GM21723 (cell line): Measurements from ENCODE around the gene RAB26.
"Not testable (repeated sequence)": the region's sequence is repeated elsewhere in the genome, so short reads cannot be mapped to it uniquely, and the experiment has no call there.

Source experiments
- ATAC-seq: cut with Tn5 transposase; IDR thresholded peaks from one replicate; pipeline ENCODE4 v1.9.1; 2021; ENCODE audit warnings: mild to moderate bottlenecking, moderate library complexity; ENCODE audit not compliant: unreplicated experiment

The RAB26 gene

DNA sequence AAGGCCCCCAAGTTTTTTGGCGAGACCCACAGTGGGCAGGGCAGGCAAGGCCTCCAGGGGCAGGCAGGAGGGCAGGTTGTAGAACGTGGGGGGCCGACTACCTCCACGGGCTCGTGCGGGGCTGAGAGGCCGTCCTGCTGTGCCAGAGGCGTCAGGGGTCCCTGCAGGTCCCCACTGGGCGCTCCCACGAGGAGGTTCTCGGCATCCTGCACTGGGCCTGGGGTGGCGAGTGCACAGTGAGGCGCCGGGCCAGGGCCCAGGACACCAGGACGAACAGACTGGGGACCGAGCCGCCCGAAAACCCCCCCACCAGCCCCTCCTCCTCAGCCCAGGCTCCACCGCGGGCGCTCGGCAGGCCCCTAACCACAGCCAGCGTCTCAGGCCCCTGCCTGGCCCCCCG is 32.0 kb upstream of the RAB26 start:
- ATAC-seq, result not testable (repeated sequence)

DNA sequence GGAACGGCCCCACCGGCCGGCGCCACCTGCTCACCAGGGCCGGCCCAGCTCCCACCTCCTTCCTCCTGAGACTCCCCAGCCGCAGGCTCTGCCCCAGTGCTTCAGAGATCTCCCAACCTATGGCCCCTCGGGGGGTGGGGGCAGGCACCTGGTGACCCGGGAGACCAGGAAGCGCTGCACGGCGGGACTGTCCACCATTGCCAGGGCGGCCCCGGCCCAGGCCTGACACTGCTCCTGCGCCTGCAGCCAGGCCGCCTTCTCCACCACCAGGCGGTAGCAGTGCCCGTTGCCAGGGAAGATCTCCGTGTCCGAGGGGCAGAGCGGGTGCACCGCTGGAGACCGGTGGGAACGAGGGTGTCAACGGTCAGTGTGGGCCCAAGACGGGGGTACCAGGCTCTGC is 31.1 kb upstream of the RAB26 start:
- ATAC-seq, result not testable (repeated sequence)

DNA sequence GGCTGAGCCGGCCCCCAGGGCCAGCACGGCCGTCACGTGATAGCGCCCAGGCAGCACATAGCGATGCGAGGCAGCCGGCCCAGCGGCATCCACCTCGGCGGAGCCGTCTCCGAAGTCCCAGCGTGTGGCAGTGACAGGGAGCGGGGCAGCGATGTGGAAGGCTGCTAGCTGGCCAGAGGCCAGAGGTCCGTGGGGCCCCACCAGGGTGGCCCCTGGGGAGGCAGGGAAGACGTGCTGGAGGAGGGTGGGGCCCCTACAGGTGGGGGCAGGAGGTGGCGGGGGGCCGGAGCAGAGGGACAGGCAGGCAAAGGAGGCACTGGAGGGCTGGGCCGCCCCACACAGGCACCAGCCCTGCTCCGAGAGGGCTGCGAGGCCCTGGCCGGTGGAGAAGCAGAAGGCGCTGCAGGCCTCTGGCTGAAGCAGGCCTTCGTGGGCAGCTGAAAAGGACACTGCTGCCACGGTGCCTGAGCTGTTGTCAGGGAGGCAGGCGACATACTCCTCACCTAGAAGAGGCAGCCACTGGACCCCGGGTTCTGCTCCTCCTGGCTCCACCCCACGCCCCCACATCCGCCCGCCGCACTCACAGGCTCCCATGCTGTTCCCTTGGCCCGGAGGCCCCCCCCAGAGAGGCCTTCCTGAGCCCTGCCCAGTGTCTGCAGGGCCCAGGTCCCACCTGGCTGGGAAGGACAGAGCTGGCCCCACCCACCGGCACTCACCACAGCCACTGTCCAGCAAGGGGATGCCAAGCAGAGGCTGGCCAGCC is 30.3 kb upstream of the RAB26 start:
- not testable (repeated sequence) for ATAC-seq

DNA sequence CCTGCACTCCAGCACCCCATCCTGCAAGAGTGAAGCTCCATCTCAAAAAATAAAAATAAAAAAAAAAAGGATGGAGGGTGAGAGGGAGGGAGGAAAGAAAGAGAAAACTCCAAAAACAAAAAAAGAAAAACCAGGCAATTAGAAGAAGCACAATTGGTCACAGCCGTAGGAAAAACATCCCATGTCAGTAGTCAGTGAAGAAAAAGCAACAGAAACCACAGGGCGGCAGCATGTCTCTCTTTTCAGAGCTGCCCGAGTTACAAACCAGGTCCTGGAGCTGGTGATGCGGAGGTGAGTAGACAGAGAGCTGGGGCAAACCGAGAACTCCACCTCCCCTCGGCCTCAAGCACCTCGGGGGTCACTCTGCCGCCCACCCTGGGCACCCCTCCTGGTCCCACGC is 27.1 kb upstream of the RAB26 start:
- ATAC-seq, result not testable (repeated sequence)

DNA sequence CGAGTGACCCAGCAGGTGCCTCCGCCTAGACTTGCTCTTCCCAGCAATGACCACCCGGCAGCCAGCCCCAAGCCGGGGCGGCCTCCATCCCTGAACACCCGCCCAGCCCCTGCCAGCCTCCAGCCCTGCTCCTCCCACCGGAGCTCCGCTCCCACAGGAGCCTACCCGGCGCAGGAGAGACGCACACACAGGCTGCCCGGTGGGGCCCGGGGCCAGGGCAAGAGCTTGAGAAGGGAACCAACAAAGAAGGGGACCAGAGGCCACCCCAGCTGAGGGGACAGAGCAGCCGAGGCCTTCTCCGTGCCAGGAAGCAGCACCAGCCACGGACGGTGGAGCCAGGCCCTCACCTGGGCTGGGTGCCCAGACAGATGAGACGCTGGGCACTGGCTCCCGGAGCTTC is 26.6 kb upstream of the RAB26 start:
- no peak for ATAC-seq

DNA sequence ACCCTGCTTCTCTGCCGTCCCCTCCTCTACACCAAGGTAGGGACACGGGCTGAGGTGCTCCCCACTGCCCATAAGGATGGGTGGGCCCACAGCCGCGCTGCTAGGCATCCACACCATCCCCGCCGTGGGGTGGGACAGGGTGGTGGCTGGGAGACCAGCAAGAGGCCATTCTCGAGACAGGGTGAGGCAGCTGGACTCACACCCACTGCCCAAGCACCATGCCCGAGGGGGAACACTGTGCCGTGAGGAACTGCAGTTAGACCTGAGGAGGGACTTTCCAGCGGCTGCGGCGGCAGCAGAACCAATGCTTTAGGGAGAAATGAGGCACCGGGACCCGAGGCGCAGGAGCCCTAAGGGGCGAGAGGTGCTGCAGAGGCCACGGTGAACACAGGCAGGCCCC is 26.0 kb upstream of the RAB26 start:
- no peak for ATAC-seq

DNA sequence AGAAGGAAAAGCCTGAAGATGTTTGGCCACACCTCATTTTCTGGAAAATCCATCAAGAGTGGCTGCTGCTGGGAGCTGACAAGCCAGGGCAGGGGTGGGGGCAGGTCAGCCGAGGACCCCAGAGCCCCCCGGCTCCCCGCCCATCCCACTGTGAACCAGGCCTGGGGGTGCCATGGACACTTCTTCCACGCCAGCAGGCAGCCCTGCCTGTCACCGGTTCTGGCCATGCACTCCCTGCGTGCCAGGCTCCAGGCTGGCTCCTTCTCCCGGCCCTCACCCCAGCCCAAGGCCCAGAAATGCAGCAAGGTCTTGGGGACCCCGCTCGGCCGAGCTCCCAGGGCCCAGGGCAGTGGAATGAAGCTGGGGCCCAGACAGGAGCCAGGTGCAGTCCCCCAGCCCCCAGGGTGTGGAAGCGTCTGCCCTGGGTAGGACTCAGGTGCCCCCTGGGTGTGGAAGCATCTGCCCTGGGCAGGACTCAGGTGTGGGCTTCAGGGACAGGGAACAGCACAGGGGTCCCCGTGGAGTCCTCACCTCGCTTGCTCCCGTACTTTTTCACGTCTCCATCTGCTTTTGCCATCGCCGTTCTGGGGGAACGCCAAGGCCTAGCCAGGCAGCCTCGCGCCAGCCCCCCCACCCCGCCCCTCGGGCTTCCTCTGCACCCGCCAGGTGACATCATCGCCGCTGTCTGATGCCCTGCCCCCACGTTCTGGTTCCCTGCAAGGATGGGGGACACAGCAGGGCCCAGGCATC is 25.3 kb upstream of the RAB26 start:
- not testable (repeated sequence) for ATAC-seq

DNA sequence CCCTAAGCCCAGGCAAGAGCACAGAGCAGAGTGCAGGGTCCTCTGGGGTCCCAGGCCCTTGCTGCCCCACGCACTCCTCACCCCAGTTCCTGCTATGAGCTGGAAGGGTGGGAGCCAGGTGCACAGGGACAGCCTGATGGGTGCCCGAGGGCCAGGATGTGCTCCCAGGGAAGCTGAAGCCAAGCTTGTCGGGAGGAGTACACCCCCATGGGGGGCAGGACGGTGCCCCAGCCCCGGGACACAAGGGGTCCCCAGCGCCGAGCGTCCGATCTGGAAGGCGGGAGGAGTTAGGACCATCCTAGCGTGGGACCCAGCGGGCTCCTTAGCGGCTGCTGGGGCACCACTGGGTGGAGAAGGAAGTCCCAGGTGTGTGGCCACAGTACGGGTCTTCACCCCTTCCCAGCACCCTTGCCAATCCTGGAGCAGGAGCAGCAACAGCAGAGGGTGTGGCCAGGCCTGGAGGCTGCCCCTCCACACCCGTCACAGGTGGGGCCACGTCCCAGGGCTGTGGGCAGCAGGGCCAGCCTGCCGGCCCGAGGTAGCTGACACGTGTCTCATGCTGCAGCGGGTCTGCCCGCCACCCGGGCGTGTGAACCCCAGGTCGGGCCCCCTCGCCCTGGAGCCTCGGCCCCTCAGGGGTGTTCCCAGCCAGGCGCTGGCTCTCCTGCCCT is 24.6 kb upstream of the RAB26 start:
- ATAC-seq, result not testable (repeated sequence)

DNA sequence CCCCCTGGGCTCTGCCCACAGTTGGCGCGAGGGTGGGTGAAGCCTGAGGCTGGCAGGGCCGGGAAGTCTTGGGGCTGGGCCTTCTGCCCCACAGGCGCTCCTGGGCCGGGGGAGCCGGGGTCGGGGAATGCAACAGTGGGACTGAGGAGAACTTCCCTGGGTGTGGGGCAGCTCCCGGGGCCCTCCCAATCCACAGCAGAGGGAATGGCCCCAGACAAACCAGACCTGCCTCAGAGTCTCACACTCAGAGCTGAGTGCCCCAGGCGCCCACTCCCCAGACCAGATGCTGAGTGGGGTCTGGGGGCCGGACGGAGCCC is 24.1 kb upstream of the RAB26 start:
- ATAC-seq, result not testable (repeated sequence)

DNA sequence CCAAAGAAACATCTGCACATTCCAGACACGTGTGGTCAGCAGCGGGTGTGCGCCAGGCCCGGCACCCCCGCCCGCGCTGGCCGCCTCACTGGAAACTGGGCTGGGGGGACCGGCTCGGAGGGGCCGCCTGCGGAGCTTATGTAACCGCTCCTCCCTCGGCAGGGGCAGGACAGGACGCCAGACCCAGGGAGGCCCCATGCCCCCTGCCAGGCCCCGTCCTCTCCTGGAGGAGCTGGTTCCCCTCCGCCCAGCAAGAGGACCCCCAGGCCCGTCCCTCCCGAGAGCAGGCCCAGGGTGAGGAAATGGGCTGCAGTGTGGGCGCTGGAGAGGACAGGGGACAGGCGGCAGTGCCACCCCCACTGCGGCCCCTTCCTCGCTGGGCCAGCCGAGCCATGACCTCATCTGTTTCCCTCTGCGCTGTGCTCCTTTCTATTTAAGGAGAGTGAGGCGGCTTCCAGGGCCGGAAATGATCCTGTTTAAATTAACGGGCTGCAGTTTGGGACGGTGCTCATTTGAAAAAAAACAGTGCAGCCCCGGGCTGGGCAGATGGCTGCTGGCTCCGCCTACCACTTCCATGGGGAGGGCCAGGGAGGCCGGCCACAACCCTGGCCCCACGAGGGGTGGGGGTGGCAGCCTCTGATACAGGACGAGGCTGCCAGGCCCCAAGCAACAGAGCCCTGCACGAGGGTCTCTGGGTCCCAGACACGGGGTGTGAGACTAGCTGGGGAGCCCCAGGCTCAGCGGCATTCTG is 23.6 kb upstream of the RAB26 start:
- not testable (repeated sequence) for ATAC-seq

DNA sequence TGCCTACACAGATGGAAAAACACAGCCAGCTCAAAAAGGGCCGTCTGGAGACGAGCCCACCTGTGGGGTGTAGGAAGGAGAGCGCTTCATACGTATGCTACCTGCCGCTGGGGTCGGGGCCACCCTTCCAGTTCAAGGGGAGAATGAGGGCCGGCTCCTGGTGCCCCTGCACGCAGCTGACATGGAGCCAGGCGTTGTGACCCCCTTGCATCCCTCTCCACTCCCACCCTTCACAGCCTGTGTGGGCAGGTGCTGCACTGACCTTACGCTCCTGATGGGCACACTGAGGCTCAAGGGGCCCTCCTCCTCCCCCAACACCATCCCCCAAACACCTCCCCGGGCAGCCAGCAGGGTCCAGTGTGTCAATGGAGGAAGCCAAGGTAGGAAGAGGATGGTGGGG is 22.8 kb upstream of the RAB26 start:
- not testable (repeated sequence) for ATAC-seq

DNA sequence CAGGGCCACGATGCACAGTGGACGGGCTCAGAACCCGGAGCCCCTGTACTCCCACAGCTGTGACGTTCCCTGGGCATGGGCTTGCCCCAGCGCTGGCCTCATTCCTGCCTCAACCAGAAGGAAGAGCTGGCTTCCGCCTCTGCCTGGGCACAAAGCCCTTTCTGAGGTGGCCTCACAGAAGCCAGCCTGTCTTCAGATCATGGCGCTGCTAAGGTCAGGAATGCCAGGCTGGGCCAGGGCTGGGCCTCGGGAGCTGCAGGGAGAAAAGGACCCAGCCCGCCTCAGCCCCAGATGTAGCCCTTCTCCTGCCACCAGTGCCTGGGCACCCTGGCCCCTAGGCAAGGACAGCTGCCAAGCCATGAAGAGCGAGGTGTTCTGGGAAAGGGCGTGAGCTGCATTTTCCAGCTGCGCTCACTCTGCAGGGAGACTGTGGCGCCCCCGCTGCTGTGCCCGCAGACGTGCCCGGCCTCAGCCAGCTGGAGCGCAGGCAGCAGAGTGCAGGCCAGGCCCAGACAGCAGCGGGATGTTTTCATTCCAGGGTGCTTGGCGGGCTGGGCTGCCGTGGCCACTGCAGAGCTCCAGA is 22.2 kb upstream of the RAB26 start:
- ATAC-seq, result not testable (repeated sequence)

DNA sequence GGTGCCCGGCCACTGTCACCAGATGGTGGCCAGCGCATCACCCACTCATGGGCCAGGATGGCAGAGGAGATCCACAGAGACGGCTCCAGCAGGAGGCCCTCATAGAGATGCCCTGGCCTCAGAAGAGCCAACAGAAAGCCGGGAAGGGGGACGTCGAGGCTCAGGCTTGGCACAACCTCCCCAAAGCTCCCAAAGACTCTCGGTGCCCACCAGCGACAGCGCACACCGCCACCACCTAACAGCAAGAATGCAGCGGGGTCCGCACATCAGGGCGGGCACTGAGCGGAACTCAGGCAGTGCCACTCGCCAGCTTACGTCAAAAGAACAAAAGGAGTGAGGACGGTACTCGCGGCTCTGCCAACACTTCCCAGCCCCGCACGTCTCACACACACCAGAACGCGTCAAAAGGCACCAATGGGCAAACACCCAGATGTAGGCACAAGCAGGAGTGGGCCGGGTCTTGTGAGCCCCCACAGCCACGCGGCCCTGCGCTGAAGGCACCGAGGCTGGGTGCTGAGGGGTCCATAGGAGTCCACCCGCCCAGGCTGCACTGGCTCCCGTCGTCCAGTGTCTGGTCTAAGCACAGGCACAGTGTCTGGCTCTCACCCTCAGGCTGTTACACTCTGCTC is 21.4 kb upstream of the RAB26 start:
- not testable (repeated sequence) for ATAC-seq

DNA sequence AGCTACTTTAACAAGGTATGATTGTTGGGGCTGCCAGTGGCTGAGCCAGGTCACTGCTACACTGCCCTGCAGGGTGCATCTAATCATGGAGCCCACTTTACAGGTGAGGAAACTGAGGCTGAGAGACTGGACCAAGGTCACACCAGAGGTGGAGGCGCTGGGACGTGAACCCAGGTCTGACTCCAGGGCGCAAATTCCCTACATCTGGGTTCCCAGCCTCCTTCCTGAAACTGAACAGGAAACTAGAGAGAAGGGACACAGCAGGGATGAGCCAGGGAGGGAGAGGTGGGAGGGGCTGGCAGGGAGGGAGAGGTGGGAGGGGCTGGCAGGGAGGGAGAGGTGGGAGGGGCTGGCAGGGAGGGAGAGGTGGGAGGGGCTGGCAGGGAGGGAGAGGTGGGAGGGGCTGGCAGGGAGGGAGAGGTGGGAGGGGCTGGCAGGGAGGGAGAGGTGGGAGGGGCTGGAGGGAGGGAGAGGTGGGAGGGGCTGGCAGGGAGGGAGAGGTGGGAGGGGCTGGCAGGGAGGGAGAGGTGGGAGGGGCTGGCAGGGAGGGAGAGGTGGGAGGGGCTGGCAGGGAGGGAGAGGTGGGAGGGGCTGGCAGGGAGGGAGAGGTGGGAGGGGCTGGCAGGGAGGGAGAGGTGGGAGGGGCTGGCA is 20.7 kb upstream of the RAB26 start:
- ATAC-seq, result not testable (repeated sequence)

DNA sequence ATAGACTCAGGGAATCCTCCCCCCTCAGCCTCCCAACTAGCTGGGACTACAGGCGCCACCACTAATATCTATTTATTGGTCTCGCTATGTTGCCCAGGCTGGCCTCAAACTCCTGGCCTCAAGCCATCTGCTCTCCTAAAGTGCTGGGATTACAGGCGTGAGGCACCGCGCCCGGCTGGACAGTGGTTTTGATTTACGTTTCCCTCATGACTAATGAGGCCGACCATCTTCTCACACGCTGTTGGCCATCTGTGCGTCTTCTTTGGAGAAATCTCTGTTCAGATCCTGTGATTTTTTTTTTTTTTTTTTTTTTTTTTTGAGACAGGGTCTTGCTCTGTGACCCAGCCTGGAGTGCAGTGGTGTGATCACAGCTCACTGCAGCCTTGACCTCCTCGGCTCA is 19.2 kb upstream of the RAB26 start:
- ATAC-seq, result not testable (repeated sequence)

DNA sequence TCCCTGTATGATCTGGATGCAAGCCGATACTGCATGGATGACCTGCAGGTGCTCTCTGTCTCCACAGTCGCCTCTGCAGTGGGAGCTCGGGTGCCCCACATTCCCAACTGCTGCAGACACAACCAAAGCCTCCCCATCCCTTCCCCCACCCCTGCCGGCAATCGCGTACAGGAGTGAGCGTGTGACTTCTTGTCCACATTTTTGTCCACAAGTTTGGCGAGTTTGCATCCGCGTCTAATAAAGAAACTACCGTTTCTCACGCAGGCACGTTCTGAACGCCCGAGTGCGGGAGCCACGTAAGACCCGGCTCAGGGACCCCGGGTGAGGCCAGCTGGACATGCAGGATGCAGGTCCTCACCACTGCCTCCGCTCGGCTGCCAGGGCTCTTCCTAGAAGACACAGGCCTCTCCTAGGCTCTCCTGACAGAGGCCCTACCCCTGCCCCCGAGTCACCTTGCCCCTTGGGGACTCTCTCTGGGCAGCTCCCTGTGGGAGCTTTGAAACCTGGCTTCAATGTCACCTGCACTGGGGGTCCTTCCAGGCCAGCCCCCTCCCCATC is 18.5 kb upstream of the RAB26 start:
- ATAC-seq, result not testable (repeated sequence)

DNA sequence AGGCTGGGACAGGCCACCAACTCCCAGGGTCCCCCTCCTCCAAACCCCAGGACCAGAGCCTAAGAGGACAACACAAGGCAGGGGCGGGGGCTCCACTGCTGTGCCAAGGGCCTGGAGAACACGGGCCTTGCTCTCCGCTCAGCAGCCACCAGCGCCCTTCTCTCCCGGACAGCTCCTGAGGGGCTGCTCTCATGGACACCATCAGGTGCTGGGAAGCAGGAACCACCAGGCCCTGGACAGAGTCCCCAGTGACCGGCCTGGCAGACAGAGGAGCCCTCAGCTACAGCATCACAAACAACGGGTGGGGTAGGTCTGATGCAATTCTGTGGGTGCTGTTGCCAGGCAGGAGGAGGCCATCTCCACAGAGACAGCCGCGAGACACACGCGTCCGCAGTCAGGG is 14.6 kb upstream of the RAB26 start:
- ATAC-seq, result not testable (repeated sequence)

DNA sequence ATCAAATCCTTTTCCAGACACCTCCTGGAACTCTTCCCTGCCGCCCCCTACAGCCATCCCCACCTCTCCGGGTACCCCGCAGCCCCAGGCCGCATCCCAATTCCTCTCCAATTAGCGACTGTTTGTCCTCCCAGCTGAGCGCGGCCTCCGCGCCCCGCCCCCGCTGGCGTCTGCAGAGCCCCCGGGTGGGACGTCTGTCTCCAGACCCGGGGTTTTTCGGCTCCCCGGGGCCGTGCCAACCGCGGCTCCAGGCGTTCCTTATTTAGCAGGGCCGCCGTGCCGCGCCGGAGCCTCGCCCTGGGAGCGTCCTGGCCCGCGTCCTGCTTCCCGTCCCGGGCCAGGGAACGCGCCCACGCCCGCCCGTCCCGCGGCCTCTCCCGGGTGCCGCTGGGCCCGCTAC is 13.4 kb upstream of the RAB26 start:
- not testable (repeated sequence) for ATAC-seq

DNA sequence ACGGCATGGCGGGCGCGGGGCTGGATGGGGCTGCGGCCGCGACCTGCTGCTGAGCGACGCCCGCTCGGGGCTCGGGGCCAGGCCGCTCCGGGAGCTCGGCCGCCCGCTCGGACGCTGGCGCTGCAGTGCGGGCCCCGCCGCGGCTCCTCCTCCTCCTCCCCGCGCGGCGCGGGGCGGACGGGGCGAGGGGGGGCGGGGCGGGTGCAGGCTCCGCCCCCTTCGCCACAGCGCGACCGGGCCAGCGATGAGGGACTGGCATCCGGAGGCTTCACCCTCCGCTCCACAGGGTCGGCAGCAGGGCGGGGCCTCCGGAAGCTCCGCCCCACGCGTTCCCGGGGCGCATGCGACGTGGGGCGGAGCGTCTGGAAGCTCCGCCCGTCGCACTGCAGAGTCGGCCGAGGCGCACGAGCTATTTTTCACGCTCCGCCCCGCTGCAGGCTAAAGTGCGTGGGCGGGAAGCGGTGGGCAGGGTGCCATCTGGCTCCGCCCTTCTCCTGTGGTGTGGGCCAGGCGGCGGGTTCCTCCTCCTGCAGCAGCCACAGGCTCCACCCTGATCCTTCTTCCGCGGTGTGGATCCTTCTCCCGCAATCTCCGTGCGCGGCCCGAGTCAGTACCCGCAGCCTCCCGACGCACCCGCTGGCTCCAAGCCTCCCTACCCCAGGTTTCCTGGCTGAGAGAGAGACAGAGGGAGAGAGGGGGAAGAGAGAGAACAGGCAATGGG is 12.5 kb upstream of the RAB26 start, which contains the start of gene PKD1:
PKD1 (minus strand) TSS at position 129 of the 721 bp plus-strand sequence. CDS start 209 bp downstream, outside the sequence.
- ATAC-seq, result not testable (repeated sequence)
